ENCODE measurements around the gene KIAA0232.

KIAA0232 gene

DNA sequence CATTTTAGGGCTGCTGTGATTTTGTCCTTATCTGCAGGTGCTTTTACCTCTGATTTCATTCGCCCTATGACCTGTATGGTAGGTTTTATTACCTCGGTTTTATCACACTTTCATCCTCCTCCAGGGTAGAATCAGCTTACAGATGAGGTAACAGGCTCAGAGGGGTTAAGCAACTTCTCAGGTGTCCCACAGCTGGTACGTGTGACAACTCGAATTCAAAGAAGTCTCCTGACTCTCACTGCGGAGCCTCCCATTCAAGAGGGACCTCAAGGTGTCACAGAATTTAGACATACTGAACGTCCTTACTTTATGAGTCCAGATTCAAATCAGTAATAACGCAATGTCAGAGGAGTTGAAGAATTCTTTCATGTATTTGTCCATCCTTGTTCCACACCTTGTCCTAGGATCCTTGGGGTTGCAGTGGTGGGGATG lies 12.5 kb upstream of the KIAA0232 start:
- no peak for DNase-seq (ENCODE audit: extremely low spot score)
- ChIA-PET POLR2A (interaction anchor here (1.7 kb wide), 1 partner anchor 13 kb away, joined by 6 read pairs; the partner anchor contains the start of gene KIAA0232), CTCF (interaction anchor here (2.9 kb wide), 1 partner anchor 103 kb away, joined by 11 read pairs; no protein-coding TSS in a partner anchor)
- TF ChIP-seq ELF4 (IDR thresholded peaks at IDR 0.05) (no peak), ARNT (IDR thresholded peaks at IDR 0.05) (no peak), SUZ12 (IDR thresholded peaks at IDR 0.05) (no peak), L3MBTL2 (conservative IDR thresholded peaks at IDR 0.05) (no peak), NFRKB (IDR thresholded peaks at IDR 0.05) (no peak), FOXA1 (IDR thresholded peaks at IDR 0.05) (no peak), SP1 (IDR thresholded peaks at IDR 0.05) (no peak), FOXM1 (IDR thresholded peaks at IDR 0.05; ENCODE audit: borderline replicate concordance) (no peak), FOXK2 (IDR thresholded peaks at IDR 0.05) (no peak), CTBP1 (IDR thresholded peaks at IDR 0.05; ENCODE audit: borderline replicate concordance) (no peak), LEF1 (IDR thresholded peaks at IDR 0.05; ENCODE audit: borderline replicate concordance) (no peak), TARDBP (IDR thresholded peaks at IDR 0.05) (no peak), ZNF384 (IDR thresholded peaks at IDR 0.05) (no peak), HDGF (IDR thresholded peaks at IDR 0.05; ENCODE audit: borderline replicate concordance) (no peak), BHLHE40 (IDR thresholded peaks at IDR 0.05; ENCODE audit: borderline replicate concordance) (no peak)
- TF ChIP-seq, protein P1, sequence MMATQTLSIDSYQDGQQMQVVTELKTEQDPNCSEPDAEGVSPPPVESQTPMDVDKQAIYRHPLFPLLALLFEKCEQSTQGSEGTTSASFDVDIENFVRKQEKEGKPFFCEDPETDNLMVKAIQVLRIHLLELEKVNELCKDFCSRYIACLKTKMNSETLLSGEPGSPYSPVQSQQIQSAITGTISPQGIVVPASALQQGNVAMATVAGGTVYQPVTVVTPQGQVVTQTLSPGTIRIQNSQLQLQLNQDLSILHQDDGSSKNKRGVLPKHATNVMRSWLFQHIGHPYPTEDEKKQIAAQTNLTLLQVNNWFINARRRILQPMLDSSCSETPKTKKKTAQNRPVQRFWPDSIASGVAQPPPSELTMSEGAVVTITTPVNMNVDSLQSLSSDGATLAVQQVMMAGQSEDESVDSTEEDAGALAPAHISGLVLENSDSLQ (IDR thresholded peaks at IDR 0.05): no peak

DNA sequence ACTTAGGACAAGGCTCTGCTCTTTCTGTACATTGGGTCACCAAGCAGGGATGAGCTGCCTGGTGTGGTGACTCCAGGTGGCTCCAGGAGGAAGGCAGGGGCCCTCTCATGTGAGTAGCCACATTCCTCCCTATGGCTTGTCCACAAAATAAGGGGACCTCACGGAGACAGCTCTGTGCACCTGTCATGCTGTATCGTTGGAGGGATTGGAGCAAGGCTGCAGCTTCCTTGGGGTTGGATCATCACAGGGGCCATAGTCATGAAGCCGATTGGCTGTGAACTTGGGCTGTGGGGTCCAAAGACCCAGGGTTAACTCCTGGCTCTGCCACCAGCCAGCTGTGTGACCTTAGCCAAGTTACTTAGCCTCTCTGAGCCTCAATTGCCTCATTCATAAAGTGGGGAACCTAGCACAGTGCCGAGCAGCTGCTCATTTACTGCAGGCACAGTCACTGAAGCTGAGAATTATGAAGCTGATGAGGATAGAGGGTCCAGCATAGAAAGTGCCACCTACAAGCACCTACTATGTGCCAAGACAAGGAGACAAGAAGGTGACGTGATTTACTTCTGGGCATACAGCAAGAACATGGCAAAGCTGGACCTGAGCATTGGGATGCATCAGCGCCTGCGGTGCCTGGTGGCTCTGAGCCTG lies 11.8 kb upstream of the KIAA0232 start:
- CTCF ChIA-PET: interaction anchor here (2.9 kb wide), 1 partner anchor 103 kb away, joined by 11 read pairs; no protein-coding TSS in a partner anchor
- no peak for TF ChIP-seq SP1 (IDR thresholded peaks at IDR 0.05)
- TF ChIP-seq L3MBTL2 (conservative IDR thresholded peaks at IDR 0.05): no peak
- no peak for TF ChIP-seq TARDBP (IDR thresholded peaks at IDR 0.05)
- TF ChIP-seq ARNT (IDR thresholded peaks at IDR 0.05): no peak
- TF ChIP-seq CTBP1 (IDR thresholded peaks at IDR 0.05; ENCODE audit: borderline replicate concordance): no peak
- DNase-seq (ENCODE audit: extremely low spot score): no peak
- POLR2A ChIA-PET: interaction anchor here (0.8 to 1.7 kb wide), 2 partner anchors 11 to 13 kb away, joined by 3 to 6 read pairs; partner anchors contain the start of gene KIAA0232

DNA sequence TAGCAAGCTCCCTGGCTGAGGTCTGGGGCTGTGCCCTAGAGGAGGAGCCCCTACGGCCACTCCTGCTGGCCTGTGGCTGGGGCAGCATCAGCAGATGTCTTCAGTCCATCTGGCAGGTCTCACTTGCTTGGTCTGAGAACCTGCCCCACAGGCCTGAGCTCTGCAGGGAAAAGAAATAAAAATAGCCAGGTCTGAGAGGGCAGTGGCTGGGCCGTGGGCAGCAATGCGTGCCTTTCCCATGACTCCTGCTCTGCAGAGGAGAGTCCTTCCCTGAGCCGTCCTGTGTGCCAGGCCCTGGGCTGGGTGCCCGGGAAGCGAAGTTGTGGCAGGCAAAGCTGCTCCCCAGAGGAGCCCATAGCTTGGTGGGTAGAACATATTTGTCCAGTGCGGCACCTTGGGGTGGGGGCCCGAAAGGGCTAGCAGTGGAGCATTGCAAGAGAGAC lies 11.3 kb upstream of the KIAA0232 start:
- DNase-seq (ENCODE audit: extremely low spot score): no peak
- CTCF ChIA-PET: no interaction called here
- no peak for TF ChIP-seq L3MBTL2 (conservative IDR thresholded peaks at IDR 0.05)
- TF ChIP-seq TARDBP (IDR thresholded peaks at IDR 0.05): no peak
- TF ChIP-seq SP1 (IDR thresholded peaks at IDR 0.05): no peak
- TF ChIP-seq, protein P1 (IDR thresholded peaks at IDR 0.05): no peak
- no peak for TF ChIP-seq ZNF384 (IDR thresholded peaks at IDR 0.05)
- no peak for TF ChIP-seq NFRKB (IDR thresholded peaks at IDR 0.05)
- no peak for TF ChIP-seq HDGF (IDR thresholded peaks at IDR 0.05; ENCODE audit: borderline replicate concordance)
- no peak for TF ChIP-seq BHLHE40 (IDR thresholded peaks at IDR 0.05; ENCODE audit: borderline replicate concordance)
- TF ChIP-seq ARNT (IDR thresholded peaks at IDR 0.05): no peak
- TF ChIP-seq LEF1 (IDR thresholded peaks at IDR 0.05; ENCODE audit: borderline replicate concordance): no peak
- no peak for TF ChIP-seq SUZ12 (IDR thresholded peaks at IDR 0.05)
- no peak for TF ChIP-seq CTBP1 (IDR thresholded peaks at IDR 0.05; ENCODE audit: borderline replicate concordance)
- no peak for TF ChIP-seq FOXK2 (IDR thresholded peaks at IDR 0.05)
- no peak for TF ChIP-seq FOXM1 (IDR thresholded peaks at IDR 0.05; ENCODE audit: borderline replicate concordance)
- TF ChIP-seq FOXA1 (IDR thresholded peaks at IDR 0.05): no peak
- no peak for TF ChIP-seq ELF4 (IDR thresholded peaks at IDR 0.05)
- POLR2A ChIA-PET: interaction anchor here (0.8 to 1.7 kb wide), 2 partner anchors 10 to 12 kb away, joined by 3 to 6 read pairs; partner anchors contain the start of gene KIAA0232

DNA sequence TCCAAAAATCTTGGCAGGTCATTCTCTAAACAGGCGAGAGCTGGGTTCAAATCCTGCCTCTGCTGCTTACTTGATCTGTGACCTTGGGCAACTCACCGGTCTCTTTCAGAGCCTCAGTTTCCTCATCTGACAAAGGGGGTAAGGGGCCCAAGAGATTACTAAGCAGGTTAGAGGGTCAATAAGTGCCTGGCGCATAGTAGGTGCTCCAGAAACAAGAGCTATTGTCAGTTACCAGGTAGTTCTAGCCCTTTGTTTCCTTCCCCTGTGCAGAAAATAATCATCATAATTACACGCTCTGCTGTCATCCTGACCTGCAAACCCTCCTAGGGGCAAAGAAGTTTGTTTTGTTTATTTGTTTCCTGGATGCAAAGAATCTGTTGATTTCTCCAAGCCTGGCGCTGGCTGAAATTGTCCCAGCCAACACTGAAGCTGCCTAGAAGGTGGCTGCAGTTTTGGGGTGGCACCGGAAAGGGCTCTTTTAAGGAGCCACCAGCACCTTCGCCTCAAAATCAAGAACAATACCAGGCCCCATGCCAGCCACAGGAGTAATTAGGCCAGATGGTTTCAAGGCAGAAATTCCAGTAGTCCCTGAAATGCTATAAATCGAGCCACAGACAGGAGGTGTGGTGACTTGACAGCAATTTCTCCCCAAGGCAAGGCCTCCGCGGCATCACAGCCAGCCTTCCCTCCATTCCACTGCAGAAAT lies 10.2 kb upstream of the KIAA0232 start:
- ChIA-PET CTCF (interaction anchor here (0.6 kb wide), 1 partner anchor 12 kb away, joined by 3 read pairs; no protein-coding TSS in a partner anchor), POLR2A (no interaction called here)
- DNase-seq (ENCODE audit: extremely low spot score): no peak
- TF ChIP-seq FOXA1 (IDR thresholded peaks at IDR 0.05): no peak
- TF ChIP-seq, protein P1 (IDR thresholded peaks at IDR 0.05): peak; percentile 72

DNA sequence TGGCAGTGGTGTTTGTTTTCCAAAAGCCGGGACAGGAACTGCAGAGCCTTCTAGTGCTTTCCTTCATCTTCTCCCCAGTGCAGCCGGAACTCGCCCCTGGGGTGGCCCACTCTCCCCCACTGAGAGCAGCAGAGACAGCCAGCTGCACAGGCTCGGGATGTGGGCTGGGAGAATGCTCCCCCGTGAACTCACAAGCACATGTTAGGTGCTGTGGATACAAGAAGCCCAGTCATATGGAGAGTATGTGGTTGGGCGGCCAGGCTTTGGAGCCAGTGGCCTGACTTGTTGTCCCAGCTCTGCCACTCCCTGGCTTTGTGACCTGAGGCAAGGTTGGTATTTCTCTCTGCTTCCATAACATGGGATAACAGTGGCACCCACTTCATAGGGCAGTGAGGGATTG lies 9.4 kb upstream of the KIAA0232 start:
- no peak for TF ChIP-seq ARNT (IDR thresholded peaks at IDR 0.05)
- TF ChIP-seq SP1 (IDR thresholded peaks at IDR 0.05): no peak
- TF ChIP-seq SUZ12 (IDR thresholded peaks at IDR 0.05): no peak
- no peak for TF ChIP-seq FOXK2 (IDR thresholded peaks at IDR 0.05)
- TF ChIP-seq, protein P1 (IDR thresholded peaks at IDR 0.05): no peak
- no peak for TF ChIP-seq CTBP1 (IDR thresholded peaks at IDR 0.05; ENCODE audit: borderline replicate concordance)
- no peak for TF ChIP-seq NFRKB (IDR thresholded peaks at IDR 0.05)
- no peak for TF ChIP-seq ZNF384 (IDR thresholded peaks at IDR 0.05)
- TF ChIP-seq ELF4 (IDR thresholded peaks at IDR 0.05): no peak
- TF ChIP-seq TARDBP (IDR thresholded peaks at IDR 0.05): no peak
- TF ChIP-seq HDGF (IDR thresholded peaks at IDR 0.05; ENCODE audit: borderline replicate concordance): no peak
- TF ChIP-seq FOXM1 (IDR thresholded peaks at IDR 0.05; ENCODE audit: borderline replicate concordance): no peak
- no peak for TF ChIP-seq LEF1 (IDR thresholded peaks at IDR 0.05; ENCODE audit: borderline replicate concordance)
- TF ChIP-seq L3MBTL2 (conservative IDR thresholded peaks at IDR 0.05): no peak
- TF ChIP-seq BHLHE40 (IDR thresholded peaks at IDR 0.05; ENCODE audit: borderline replicate concordance): no peak
- TF ChIP-seq FOXA1 (IDR thresholded peaks at IDR 0.05): no peak
- DNase-seq (ENCODE audit: extremely low spot score): no peak
- CTCF ChIA-PET: interaction anchor here (0.6 kb wide), 1 partner anchor 13 kb away, joined by 3 read pairs; no protein-coding TSS in a partner anchor
- POLR2A ChIA-PET: no interaction called here

Data from HEK293T (cell line).